K562 (cell line): ENCODE measurements around the gene KCTD19. TPM values are rescaled to one million over a fixed set of nuclear protein-coding genes. Genes with fewer than 3 reads are reported as not detected.
A peak's percentile ranks its signal among the peaks of the same experiment; 100 is the strongest.

Source experiments
- ATF3 ChIP-seq, 2 experiments: fragments of 450-650 bp in 1 of 2; sonication (generic) in 1 of 2; formaldehyde crosslinking in 1 of 2; IDR thresholded peaks in 1 of 2; conservative IDR thresholded peaks in 1 of 2; 2 replicates each; pipeline versions ENCODE4 v1.6.1 to v1.8.1; 2016 to 2023; ENCODE audit warnings: mild to moderate bottlenecking in 2 of 2, moderate library complexity in 2 of 2, inconsistent platforms in 1 of 2, missing genetic modification reagents in 1 of 2
- CBX2 ChIP-seq: fragments of 200-600 bp; sonication (generic); IDR thresholded peaks from one replicate; pipeline ENCODE4 v1.6.1; 2012; ENCODE audit warnings: mild to moderate bottlenecking, low read length, inconsistent platforms; ENCODE audit not compliant: insufficient read depth, poor library complexity, severe bottlenecking
- CEBPB ChIP-seq: fragments of 450-650 bp; IDR thresholded peaks from 2 replicates; pipeline ENCODE4 v1.6.1; 2016; ENCODE audit warnings: missing genetic modification characterization, missing compliant biosample characterization
- ELF2 ChIP-seq: fragments of 250-450 bp; sonication (Bioruptor Pico); IDR thresholded peaks from 2 replicates; pipeline ENCODE4 v1.5.0; 2021; ENCODE audit warnings: mild to moderate bottlenecking
- HINFP ChIP-seq: fragments of 450-650 bp; conservative IDR thresholded peaks from 2 replicates; pipeline ENCODE4 v1.6.1; 2016; ENCODE audit warnings: missing genetic modification characterization, low read depth, mild to moderate bottlenecking, control low read depth, missing compliant biosample characterization
- HMG20B ChIP-seq: fragments of 250-450 bp; sonication (Bioruptor Pico); IDR thresholded peaks from 2 replicates; pipeline ENCODE4 v1.5.0; 2021; ENCODE audit warnings: mild to moderate bottlenecking
- MCM2 ChIP-seq: fragments of 450-650 bp; IDR thresholded peaks from 2 replicates; pipeline ENCODE4 v1.6.1; 2017; ENCODE audit warnings: low read depth, mild to moderate bottlenecking
- MCM3 ChIP-seq: fragments of 450-650 bp; IDR thresholded peaks from 2 replicates; pipeline ENCODE4 v1.6.1; 2016
- MITF ChIP-seq: IDR thresholded peaks from 2 replicates; pipeline ENCODE4 v1.6.1; 2014; ENCODE audit warnings: antibody characterized with exemption
- NR0B1 ChIP-seq: fragments of 450-650 bp; IDR thresholded peaks from one replicate; pipeline ENCODE4 v1.6.1; 2018; ENCODE audit warnings: mild to moderate bottlenecking, moderate library complexity; ENCODE audit not compliant: partially characterized antibody
- RERE ChIP-seq: sonication (generic); formaldehyde crosslinking; IDR thresholded peaks from 2 replicates; pipeline ENCODE4 v1.8.0; 2023; ENCODE audit warnings: missing genetic modification reagents, mild to moderate bottlenecking, borderline replicate concordance
- USF1 ChIP-seq: sonication (generic); formaldehyde crosslinking; IDR thresholded peaks from 2 replicates; pipeline ENCODE4 v1.9.0; 2022; ENCODE audit warnings: mild to moderate bottlenecking, missing genetic modification reagents
- ZC3H4 ChIP-seq: sonication (generic); formaldehyde crosslinking; IDR thresholded peaks from 2 replicates; pipeline ENCODE4 v1.9.0; 2021; ENCODE audit warnings: missing genetic modification reagents, borderline replicate concordance
- ZNF354B ChIP-seq: fragments of 250-450 bp; sonication (Bioruptor Pico); IDR thresholded peaks from 2 replicates; pipeline ENCODE4 v1.4.0; 2020
- ZNF583 ChIP-seq: fragments of 250-450 bp; sonication (Bioruptor Pico); IDR thresholded peaks from 2 replicates; pipeline ENCODE4 v1.4.0; 2020
- polyA plus RNA-seq, 8 experiments: library from polyadenylated mRNA; depleted of rRNA in 4 of 8; stranded (reverse) in 5 of 8; unstranded in 3 of 8; fragments of >200 nt; fragmentation: Nextera tagmentation in 2 of 8; fragmentation: Illumina TruSeq in 1 of 8; extraction: Ambion mirVana in 2 of 8; extraction: Trizol in 1 of 8; gene quantifications; 2 replicates each; pipeline versions ENCODE4 v1.2.1 to v1.2.3, GENCODE V29; 2011 to 2014; ENCODE audit warnings: inconsistent platforms in 1 of 8, missing spikeins in 1 of 8
- total RNA-seq, 7 experiments: library from RNA; depleted of rRNA in 6 of 7; stranded (reverse); fragments of >200 nt in 6 of 7; fragmentation: Illumina TruSeq in 2 of 7; extraction: Trizol in 2 of 7; gene quantifications; 2 replicates each; pipeline versions ENCODE4 v1.2.1 to v1.2.3, GENCODE V29; 2011 to 2021; ENCODE audit warnings: low replicate concordance in 1 of 7

Gene KCTD19
- total and polyA plus RNA-seq, 9 of the 15 experiments (the other 6 are each of a cell fraction or from before 2014, with no cell fraction given), result 0.03 to 0.91 (median 0.22) TPM; not detected in 2

- TF ChIP-seq RERE (CRISPR knock-in tag) (no peak), USF1 (CRISPR knock-in tag) (0 out of 2 replicates have a peak, but pooled peaks have one; percentile 7), ZNF354B (CRISPR knock-in tag) (no peak), MCM2 (no peak), HINFP (tag) (no peak), ZC3H4 (CRISPR knock-in tag) (0 out of 2 replicates have a peak, but pooled peaks have one; percentile 51), ZNF583 (no peak), MCM3 (no peak), ATF3 (IDR thresholded peaks at IDR 0.05) (peak; percentile 42; the same call in 1 of the 2 replicates), ATF3 (CRISPR knock-in tag; conservative IDR thresholded peaks at IDR 0.05) (no peak), MITF (no peak), CBX2 (no peak), NR0B1 (no peak), CEBPB (tag) (no peak), ELF2 (CRISPR knock-in tag) (no peak), HMG20B (CRISPR knock-in tag) (no peak)
Measured at GRCh38 chr16:67277294-67277998, 49.1 kb downstream of the KCTD19 start (continued).
